ENCODE measurements around the gene DECR2. TPM values are rescaled to one million over a fixed set of nuclear protein-coding genes. Genes with fewer than 3 reads are reported as not detected.
"Not testable (repeated sequence)": the region's sequence is repeated elsewhere in the genome, so short reads cannot be mapped to it uniquely, and the experiment has no call there.

Gene DECR2
- total and polyA plus RNA-seq, 2 experiments from 2014 or later: 50.0 to 51.5 TPM

- TF ChIP-seq CTCF (IDR thresholded peaks at IDR 0.05; ENCODE audit: low read depth, low read length): no peak
- DNase-seq (ENCODE audit: low read depth in 1 of 2, low spot score in 1 of 2): peak in 1 of 2 donors; percentile 42
- Histone ChIP-seq H3K9me3 (ENCODE audit: low read depth) (no peaks in the 10 kb centered on the region), H3K36me3 (no peaks in the 10 kb centered on the region), H3K4me1 (ENCODE audit: low read depth) (peaks cover 30% of the 10 kb centered on the region), H3K27ac (peak overlapping the region; percentile 66), H3K4me3 (peak overlapping the region; percentile 100), H3K27me3 (no peaks in the 10 kb centered on the region)
Measured at GRCh38 chr16:383326-384051, 18.2 kb upstream of the DECR2 start.

GRCh38 chr16:386641-387156 is 15.0 kb upstream of the DECR2 start:
- Histone ChIP-seq H3K27me3 (no peaks in the 10 kb centered on the region), H3K27ac (peak overlapping the region; percentile 93), H3K36me3 (no peaks in the 10 kb centered on the region), H3K9me3 (ENCODE audit: low read depth) (no peaks in the 10 kb centered on the region), H3K4me3 (no peak overlapping the region), H3K4me1 (ENCODE audit: low read depth) (peaks cover 46% of the 10 kb centered on the region)
- DNase-seq (ENCODE audit: low read depth in 1 of 2, low spot score in 1 of 2): peak in 1 of 2 donors; percentile 60
- peak; percentile 5 for TF ChIP-seq CTCF (IDR thresholded peaks at IDR 0.05; ENCODE audit: low read depth, low read length)

GRCh38 chr16:387761-388666 is 13.7 kb upstream of the DECR2 start:
- not testable (repeated sequence) for H3K27me3 ChIP-seq; H3K9me3 ChIP-seq (ENCODE audit: low read depth); H3K4me3 ChIP-seq; H3K36me3 ChIP-seq
- Histone ChIP-seq H3K27ac (peak overlapping the region; percentile 93), H3K4me1 (ENCODE audit: low read depth) (peaks cover 46% of the 10 kb centered on the region)
- peak; percentile 22 for TF ChIP-seq CTCF (IDR thresholded peaks at IDR 0.05; ENCODE audit: low read depth, low read length)
- peak; percentile 69 to 86 for DNase-seq (ENCODE audit: low read depth in 1 of 2, low spot score in 1 of 2)

- DNase-seq (ENCODE audit: low read depth in 1 of 2, low spot score in 1 of 2): no peak
- Histone ChIP-seq H3K27ac (peak overlapping the region; percentile 93), H3K4me1 (ENCODE audit: low read depth) (peaks cover 35% of the 10 kb centered on the region), H3K27me3 (no peaks in the 10 kb centered on the region), H3K4me3 (no peak overlapping the region), H3K9me3 (ENCODE audit: low read depth) (no peaks in the 10 kb centered on the region), H3K36me3 (no peaks in the 10 kb centered on the region)
- TF ChIP-seq CTCF (IDR thresholded peaks at IDR 0.05; ENCODE audit: low read depth, low read length): no peak
Measured at GRCh38 chr16:389352-389751, 12.3 kb upstream of the DECR2 start.

- H3K27ac ChIP-seq: no peak overlapping the region
- peak; percentile 58 to 75 for DNase-seq (ENCODE audit: low read depth in 1 of 2, low spot score in 1 of 2)
- no peaks in the 10 kb centered on the region for H3K9me3 ChIP-seq (ENCODE audit: low read depth)
- peak; percentile 77 for TF ChIP-seq CTCF (IDR thresholded peaks at IDR 0.05; ENCODE audit: low read depth, low read length)
- peaks cover 22% of the 10 kb centered on the region for H3K4me1 ChIP-seq (ENCODE audit: low read depth)
- H3K27me3 ChIP-seq: no peaks in the 10 kb centered on the region
- no peak overlapping the region for H3K4me3 ChIP-seq
- no peaks in the 10 kb centered on the region for H3K36me3 ChIP-seq
Measured at GRCh38 chr16:391885-392335, 9.8 kb upstream of the DECR2 start.
